Immature natural killer cell (primary cell): Measurements from ENCODE around the gene IER5. TPM values are rescaled to one million over a fixed set of nuclear protein-coding genes. Genes with fewer than 3 reads are reported as not detected.

Experiments
- DNase-seq, 3 donors: peaks; one replicate each; pipeline ENCODE4 v3.0.0; 2022; ENCODE audit warnings: mixed read lengths in 1 of 3
- H3K27ac Mint-ChIP-seq, 6 donors: one replicate each; pipeline ENCODE4 v1.8.0; 2020; ENCODE audit warnings: mixed read lengths in 6 of 6, mild to moderate bottlenecking in 5 of 6, inconsistent platforms in 4 of 6, moderate library complexity in 3 of 6
- H3K27me3 Mint-ChIP-seq, 3 donors: one replicate each; pipeline ENCODE4 v1.8.0; 2020 to 2021; ENCODE audit warnings: low read depth in 3 of 3, mild to moderate bottlenecking in 3 of 3, mixed read lengths in 3 of 3, moderate library complexity in 3 of 3, inconsistent platforms in 1 of 3
- H3K36me3 Mint-ChIP-seq, 3 donors: one replicate each; pipeline ENCODE4 v1.8.0; 2020; ENCODE audit warnings: mixed read lengths in 3 of 3, inconsistent platforms in 2 of 3, mild to moderate bottlenecking in 2 of 3
- H3K4me1 Mint-ChIP-seq, 2 donors: one replicate each; pipeline ENCODE4 v1.8.0; 2020; ENCODE audit warnings: inconsistent platforms in 2 of 2, mild to moderate bottlenecking in 2 of 2, mixed read lengths in 2 of 2, moderate library complexity in 1 of 2
- H3K4me3 Mint-ChIP-seq, 5 donors: one replicate each; pipeline ENCODE4 v1.8.0; 2020; ENCODE audit warnings: mild to moderate bottlenecking in 5 of 5, mixed read lengths in 5 of 5, inconsistent platforms in 3 of 5, moderate library complexity in 3 of 5
- H3K9me3 Mint-ChIP-seq, 6 donors: one replicate each; pipeline ENCODE4 v1.8.0; 2020; ENCODE audit warnings: mild to moderate bottlenecking in 6 of 6, mixed read lengths in 6 of 6, inconsistent platforms in 4 of 6, moderate library complexity in 3 of 6
- polyA plus RNA-seq, 3 donors: library from polyadenylated mRNA; unstranded; fragments of 300-500 nt; fragmentation: Illumina TruSeq; gene quantifications; one replicate each; pipeline ENCODE4 v1.2.3, GENCODE V29; 2021

The IER5 gene
- polyA plus RNA-seq, 3 donors from 2014 or later: 11.6 to 22.7 (median 14.4) TPM

GRCh38 chr1:181081395-181081794 lies 7.1 kb upstream of the IER5 start:
- DNase-seq: no peak
- Mint-ChIP-seq H3K4me1 (peaks cover 6 to 8% of the 10 kb centered on the region in 2 donors), H3K27ac (no peak overlapping the region), H3K9me3 (peaks cover 0 to 2% (median 0%) of the 10 kb centered on the region in 6 donors), H3K4me3 (no peak overlapping the region), H3K36me3 (peaks cover 0 to 4% (median 0%) of the 10 kb centered on the region in 3 donors), H3K27me3 (peaks cover 2 to 8% (median 2%) of the 10 kb centered on the region in 3 donors)

- H3K27me3 Mint-ChIP-seq: peaks cover 5 to 16% (median 8%) of the 10 kb centered on the region in 3 donors
- peak overlapping the region in 1 of 5 donors; percentile 8 for H3K4me3 Mint-ChIP-seq
- H3K9me3 Mint-ChIP-seq: peaks cover 0 to 2% (median 0%) of the 10 kb centered on the region in 6 donors
- peaks cover 0 to 4% (median 3%) of the 10 kb centered on the region in 3 donors for H3K36me3 Mint-ChIP-seq
- DNase-seq: peak; percentile 52 to 63 (median 58)
- peak overlapping the region in 1 of 6 donors; percentile 7 for H3K27ac Mint-ChIP-seq
- peaks cover 17 to 19% of the 10 kb centered on the region in 2 donors for H3K4me1 Mint-ChIP-seq
These were observed 4.5 kb upstream of the IER5 start for GRCh38 chr1:181083842-181084605.

- Mint-ChIP-seq H3K36me3 (peaks cover 0 to 4% (median 3%) of the 10 kb centered on the region in 3 donors), H3K4me1 (peaks cover 17 to 19% of the 10 kb centered on the region in 2 donors), H3K27me3 (peaks cover 7 to 14% (median 11%) of the 10 kb centered on the region in 3 donors), H3K27ac (peak overlapping the region in 1 of 6 donors; percentile 7), H3K4me3 (peak overlapping the region in 1 of 5 donors; percentile 8), H3K9me3 (peaks cover 0 to 2% (median 0%) of the 10 kb centered on the region in 6 donors)
- no peak for DNase-seq
These were observed 3.9 kb upstream of the IER5 start for GRCh38 chr1:181084606-181084969.

- H3K4me1 Mint-ChIP-seq: peaks cover 26 to 33% of the 10 kb centered on the region in 2 donors
- H3K27ac Mint-ChIP-seq: peak overlapping the region in 1 of 6 donors; percentile 15
- no peak overlapping the region for H3K4me3 Mint-ChIP-seq
- DNase-seq: no peak
- H3K36me3 Mint-ChIP-seq: peaks cover 0 to 4% (median 3%) of the 10 kb centered on the region in 3 donors
- peaks cover 0 to 2% (median 0%) of the 10 kb centered on the region in 6 donors for H3K9me3 Mint-ChIP-seq
- peaks cover 19 to 24% (median 21%) of the 10 kb centered on the region in 3 donors for H3K27me3 Mint-ChIP-seq
These were observed 2.4 kb upstream of the IER5 start for GRCh38 chr1:181086091-181086490.

- H3K27ac Mint-ChIP-seq: no peak overlapping the region
- peaks cover 19 to 24% (median 21%) of the 10 kb centered on the region in 3 donors for H3K27me3 Mint-ChIP-seq
- no peak for DNase-seq
- H3K36me3 Mint-ChIP-seq: peaks cover 0 to 4% (median 4%) of the 10 kb centered on the region in 3 donors
- peaks cover 34 to 42% of the 10 kb centered on the region in 2 donors for H3K4me1 Mint-ChIP-seq
- peak overlapping the region in 1 of 5 donors; percentile 30 for H3K4me3 Mint-ChIP-seq
- peaks cover 0 to 2% (median 0%) of the 10 kb centered on the region in 6 donors for H3K9me3 Mint-ChIP-seq
These were observed 1.6 kb upstream of the IER5 start for GRCh38 chr1:181086926-181087325.

GRCh38 chr1:181087400-181087901 lies 1.0 kb upstream of the IER5 start:
- Mint-ChIP-seq H3K4me1 (peaks cover 38 to 47% of the 10 kb centered on the region in 2 donors), H3K9me3 (peaks cover 0 to 2% (median 0%) of the 10 kb centered on the region in 6 donors), H3K36me3 (peaks cover 0 to 7% (median 4%) of the 10 kb centered on the region in 3 donors), H3K4me3 (peak overlapping the region; percentile 36 to 99 (median 98)), H3K27ac (peak overlapping the region in 2 of 6 donors; percentile 57 to 99), H3K27me3 (peaks cover 20 to 24% (median 21%) of the 10 kb centered on the region in 3 donors)
- no peak for DNase-seq

- peak; percentile 48 to 63 (median 57) for DNase-seq
- Mint-ChIP-seq H3K4me1 (peaks cover 49 to 60% of the 10 kb centered on the region in 2 donors), H3K4me3 (peak overlapping the region; percentile 99 to 100 (median 100))
These were observed 646 bp downstream of the IER5 start for GRCh38 chr1:181089017-181089675.

GRCh38 chr1:181089676-181090544 lies 1.4 kb downstream of the IER5 start:
- Mint-ChIP-seq H3K4me1 (peaks cover 48 to 60% of the 10 kb centered on the region in 2 donors), H3K36me3 (peaks cover 4 to 18% (median 7%) of the 10 kb centered on the region in 3 donors), H3K4me3 (peak overlapping the region; percentile 93 to 100 (median 100)), H3K27ac (peak overlapping the region; percentile 97 to 100 (median 99)), H3K9me3 (no peaks in the 10 kb centered on the region), H3K27me3 (peaks cover 21 to 24% (median 24%) of the 10 kb centered on the region in 3 donors)
- peak; percentile 80 to 86 (median 81) for DNase-seq

More at GRCh38 chr1:181089017-181089675, 646 bp downstream of the IER5 start:
- Mint-ChIP-seq H3K27me3 (peaks cover 21 to 24% (median 22%) of the 10 kb centered on the region in 3 donors), H3K27ac (peak overlapping the region; percentile 98 to 100 (median 99)), H3K9me3 (no peaks in the 10 kb centered on the region), H3K36me3 (peaks cover 0 to 11% (median 4%) of the 10 kb centered on the region in 3 donors)

- no peaks in the 10 kb centered on the region for H3K9me3 Mint-ChIP-seq
- DNase-seq: peak in 1 of 3 donors; percentile 26
- peak overlapping the region; percentile 97 to 100 (median 99) for H3K27ac Mint-ChIP-seq
- H3K27me3 Mint-ChIP-seq: peaks cover 21 to 24% (median 24%) of the 10 kb centered on the region in 3 donors
- H3K4me3 Mint-ChIP-seq: peak overlapping the region; percentile 93 to 100 (median 100)
- peaks cover 4 to 22% (median 7%) of the 10 kb centered on the region in 3 donors for H3K36me3 Mint-ChIP-seq
- H3K4me1 Mint-ChIP-seq: peaks cover 48 to 60% of the 10 kb centered on the region in 2 donors
These were observed 2.2 kb downstream of the IER5 start for GRCh38 chr1:181090641-181091126.

GRCh38 chr1:181091309-181092040 lies 3.0 kb downstream of the IER5 start:
- DNase-seq: no peak
- Mint-ChIP-seq H3K27ac (peak overlapping the region; percentile 97 to 100 (median 99)), H3K4me1 (peaks cover 49 to 60% of the 10 kb centered on the region in 2 donors), H3K9me3 (no peaks in the 10 kb centered on the region), H3K4me3 (peak overlapping the region; percentile 93 to 100 (median 100)), H3K27me3 (peaks cover 21 to 24% (median 24%) of the 10 kb centered on the region in 3 donors), H3K36me3 (peaks cover 4 to 22% (median 7%) of the 10 kb centered on the region in 3 donors)

GRCh38 chr1:181092056-181092455 lies 3.6 kb downstream of the IER5 start:
- no peaks in the 10 kb centered on the region for H3K9me3 Mint-ChIP-seq
- H3K4me1 Mint-ChIP-seq: peaks cover 49 to 60% of the 10 kb centered on the region in 2 donors
- peaks cover 21 to 24% (median 24%) of the 10 kb centered on the region in 3 donors for H3K27me3 Mint-ChIP-seq
- H3K4me3 Mint-ChIP-seq: peak overlapping the region; percentile 46 to 100 (median 93)
- peak overlapping the region; percentile 20 to 100 (median 92) for H3K27ac Mint-ChIP-seq
- DNase-seq: no peak
- H3K36me3 Mint-ChIP-seq: peaks cover 4 to 22% (median 7%) of the 10 kb centered on the region in 3 donors
